H1 (cell line): ENCODE results near the gene CREB3. TPM values are rescaled to one million over a fixed set of nuclear protein-coding genes. Genes with fewer than 3 reads are reported as not detected.

ENCODE experiments used
- CTCF ChIA-PET: fragments of 300-600 bp; sonication (Branson Sonifier 250); formaldehyde crosslinking; loops from one replicate; lab custom pipeline; 2021; ENCODE audit not compliant: partially characterized antibody; lab: Charles Lee
- POLR2A ChIA-PET: fragments of 300-600 bp; sonication (Branson Sonifier 250); formaldehyde crosslinking; loops from one replicate; lab custom pipeline; 2021; ENCODE audit warnings: inconsistent platforms; ENCODE audit not compliant: partially characterized antibody; lab: Charles Lee
- DNase-seq, 2 experiments: peaks; one replicate each; pipeline versions ENCODE4 v3.0.0 to v3.0.0-alpha.2; 2010 to 2022; ENCODE audit warnings: low spot score in 2 of 2, low read depth in 1 of 2, mixed read lengths in 1 of 2
- FAIRE-seq: peaks from 2 replicates; lab custom pipeline; 2011; peaks lifted over from hg19 to GRCh38; lab: Jason Lieb, UNC
- H2AFZ ChIP-seq: 2 replicates; pipeline ENCODE4 v1.8.1; 2012; ENCODE audit warnings: low read length, inconsistent platforms
- H2AK5ac ChIP-seq: 2 replicates; pipeline ENCODE4 v1.6.1; 2013; ENCODE audit warnings: low read depth, low read length
- H2BK120ac ChIP-seq: replicated peaks from 2 replicates; pipeline ENCODE3; 2013; ENCODE audit warnings: low read depth, low read length, inconsistent platforms
- H2BK12ac ChIP-seq: 2 replicates; pipeline ENCODE4 v1.6.1; 2013; ENCODE audit warnings: low read depth, low read length
- H2BK15ac ChIP-seq: 2 replicates; pipeline ENCODE4 v1.6.1; 2013; ENCODE audit warnings: low read length
- H2BK20ac ChIP-seq: 2 replicates; pipeline ENCODE4 v1.6.1; 2013; ENCODE audit warnings: low read length
- H2BK5ac ChIP-seq: 2 replicates; pipeline ENCODE4 v1.6.1; 2013; ENCODE audit warnings: low read depth, low read length
- H3K14ac ChIP-seq: 2 replicates; pipeline ENCODE4 v1.6.1; 2013; ENCODE audit warnings: inconsistent platforms; ENCODE audit not compliant: insufficient read length
- H3K18ac ChIP-seq: 2 replicates; pipeline ENCODE4 v1.6.1; 2013; ENCODE audit warnings: low read length; ENCODE audit errors: extremely low read depth
- H3K23ac ChIP-seq: 2 replicates; pipeline ENCODE4 v1.6.1; 2013; ENCODE audit warnings: inconsistent platforms; ENCODE audit not compliant: insufficient read length
- H3K23me2 ChIP-seq: 2 replicates; pipeline ENCODE4 v1.6.1; 2013; ENCODE audit warnings: low read depth, low read length
- H3K27ac ChIP-seq: 2 replicates; pipeline ENCODE4 v1.6.1; 2011; ENCODE audit warnings: low read depth, low read length, inconsistent platforms
- H3K27me3 ChIP-seq, 4 experiments: replicated peaks in 1 of 4; 1 replicate in 1 of 4; 2 replicates in 3 of 4; pipeline versions ENCODE4 v1.6.1 to v1.8.1; 2011 to 2013; ENCODE audit warnings: low read length in 3 of 4, mild to moderate bottlenecking in 3 of 4, inconsistent platforms in 2 of 4, mixed read lengths in 2 of 4, moderate library complexity in 1 of 4; ENCODE audit not compliant: control insufficient read depth in 3 of 4, insufficient read depth in 3 of 4; ENCODE audit errors: extremely low read depth in 1 of 4
- H3K36me3 ChIP-seq, 4 experiments: 2 replicates each; pipeline versions ENCODE4 v1.6.1 to v1.8.1; 2011 to 2013; ENCODE audit warnings: mild to moderate bottlenecking in 4 of 4, low read length in 3 of 4, moderate library complexity in 2 of 4, control low read depth in 1 of 4, inconsistent platforms in 1 of 4; ENCODE audit not compliant: insufficient read depth in 4 of 4, control insufficient read depth in 2 of 4
- H3K4ac ChIP-seq: replicated peaks from 2 replicates; pipeline ENCODE3; 2013; ENCODE audit warnings: low read length, low read depth, mixed read lengths, inconsistent platforms; ENCODE audit not compliant: insufficient read length
- H3K4me1 ChIP-seq, 4 experiments: replicated peaks in 1 of 4; 1 replicate in 1 of 4; 2 replicates in 3 of 4; pipeline versions ENCODE4 v1.6.1 to v1.8.1; 2011 to 2013; ENCODE audit warnings: low read length in 3 of 4, inconsistent platforms in 2 of 4, mixed read lengths in 1 of 4; ENCODE audit not compliant: insufficient read depth in 4 of 4, control insufficient read depth in 3 of 4
- H3K4me2 ChIP-seq, 2 experiments: 2 replicates each; pipeline versions ENCODE4 v1.6.1 to v1.8.1; 2011 to 2013; ENCODE audit warnings: low read depth in 2 of 2, low read length in 2 of 2, control low read depth in 1 of 2, inconsistent platforms in 1 of 2, mild to moderate bottlenecking in 1 of 2; ENCODE audit not compliant: insufficient read depth in 1 of 2
- H3K4me3 ChIP-seq, 4 experiments: fragments of 200-600, 300-600 bp in 1 of 4; sonication (generic), shearing (Covaris generic), sonication (Bioruptor Twin) in 1 of 4; 2 replicates each; pipeline versions ENCODE4 v1.5.1 to v1.8.1; 2011 to 2016; ENCODE audit warnings: low read length in 4 of 4, low read depth in 3 of 4, control low read depth in 2 of 4, inconsistent platforms in 2 of 4, mild to moderate bottlenecking in 2 of 4, mixed read lengths in 1 of 4, moderate library complexity in 1 of 4; ENCODE audit not compliant: insufficient read depth in 2 of 4; ENCODE audit errors: extremely low read depth in 1 of 4
- H3K56ac ChIP-seq: replicated peaks from 2 replicates; pipeline ENCODE3; 2013; ENCODE audit warnings: low read depth, mild to moderate bottlenecking, mixed read lengths, low read length, inconsistent platforms; ENCODE audit not compliant: insufficient read length
- H3K79me1 ChIP-seq: 2 replicates; pipeline ENCODE4 v1.6.1; 2013; ENCODE audit warnings: low read depth, low read length, control low read depth
- H3K79me2 ChIP-seq, 2 experiments: 2 replicates each; pipeline versions ENCODE4 v1.6.1 to v1.8.1; 2012 to 2013; ENCODE audit warnings: low read length in 2 of 2, mild to moderate bottlenecking in 2 of 2, inconsistent platforms in 1 of 2; ENCODE audit not compliant: insufficient read depth in 2 of 2, control insufficient read depth in 1 of 2
- H3K9ac ChIP-seq, 4 experiments: replicated peaks in 1 of 4; 1 replicate in 1 of 4; 2 replicates in 3 of 4; pipeline versions ENCODE4 v1.6.1 to v1.8.1; 2011 to 2013; ENCODE audit warnings: low read depth in 3 of 4, low read length in 3 of 4, control low read depth in 2 of 4, mild to moderate bottlenecking in 2 of 4, moderate library complexity in 2 of 4, inconsistent platforms in 1 of 4; ENCODE audit errors: extremely low read depth in 1 of 4
- H3K9me3 ChIP-seq, 2 experiments: 2 replicates each; pipeline versions ENCODE4 v1.6.1 to v1.8.1; 2012 to 2013; ENCODE audit warnings: mild to moderate bottlenecking in 2 of 2, moderate library complexity in 2 of 2, control low read depth in 1 of 2, inconsistent platforms in 1 of 2, low read depth in 1 of 2, low read length in 1 of 2, mixed read lengths in 1 of 2; ENCODE audit not compliant: insufficient read depth in 2 of 2
- H4K20me1 ChIP-seq, 2 experiments: replicated peaks in 1 of 2; 2 replicates each; pipeline versions ENCODE3 to v1.8.1; 2011 to 2013; ENCODE audit warnings: inconsistent platforms in 2 of 2, low read length in 2 of 2, mild to moderate bottlenecking in 1 of 2; ENCODE audit not compliant: insufficient read depth in 2 of 2, control insufficient read depth in 1 of 2
- H4K5ac ChIP-seq: 2 replicates; pipeline ENCODE4 v1.6.1; 2013; ENCODE audit warnings: low read length, low read depth, mixed read lengths, inconsistent platforms; ENCODE audit not compliant: insufficient read length
- H4K8ac ChIP-seq: 2 replicates; pipeline ENCODE4 v1.8.0; 2013; ENCODE audit warnings: mild to moderate bottlenecking, moderate library complexity, low read length, inconsistent platforms; ENCODE audit not compliant: insufficient read depth; ENCODE audit errors: extremely low read depth
- H4K91ac ChIP-seq: replicated peaks from 2 replicates; pipeline ENCODE3; 2013; ENCODE audit warnings: low read length, mixed read lengths, inconsistent platforms; ENCODE audit not compliant: insufficient read length
- BRCA1 ChIP-seq: IDR thresholded peaks from 2 replicates; pipeline ENCODE4 v1.6.1; 2012; ENCODE audit warnings: low read depth, low read length, improper control_type of control experiment
- KDM4A ChIP-seq: IDR thresholded peaks from one replicate; pipeline ENCODE4 v1.7.1; 2012; ENCODE audit warnings: low read depth, mild to moderate bottlenecking, moderate library complexity, low read length, inconsistent platforms; ENCODE audit not compliant: severe bottlenecking
- KDM5A ChIP-seq: fragments of 200-600 bp; IDR thresholded peaks from 2 replicates; pipeline ENCODE4 v1.7.1; 2012; ENCODE audit warnings: mild to moderate bottlenecking, low read length, inconsistent platforms, mixed read lengths
- POU5F1 ChIP-seq: IDR thresholded peaks from 2 replicates; pipeline ENCODE4 v1.6.1; 2011; ENCODE audit warnings: low read depth, mild to moderate bottlenecking, low read length, moderate library complexity
- SIX5 ChIP-seq: IDR thresholded peaks from 2 replicates; pipeline ENCODE4 v1.6.1; 2011; ENCODE audit warnings: mild to moderate bottlenecking, low read depth, low read length
- SP1 ChIP-seq: IDR thresholded peaks from 2 replicates; pipeline ENCODE4 v1.6.1; 2011; ENCODE audit warnings: low read depth, low read length
- SUZ12 ChIP-seq: fragments of 200-600 bp; sonication (generic); IDR thresholded peaks from 2 replicates; pipeline ENCODE4 v1.6.1; 2012; ENCODE audit warnings: mild to moderate bottlenecking, inconsistent platforms, low read length, moderate library complexity, mixed read lengths
- TAF1 ChIP-seq: IDR thresholded peaks from 2 replicates; pipeline ENCODE4 v1.6.1; 2011; ENCODE audit warnings: mild to moderate bottlenecking, low read depth, low read length
- TAF7 ChIP-seq: optimal IDR thresholded peaks from 2 replicates; pipeline ENCODE3; 2011; ENCODE audit warnings: low read depth, mild to moderate bottlenecking, inconsistent platforms, low read length, moderate library complexity, borderline replicate concordance
- YY1 ChIP-seq: IDR thresholded peaks from 2 replicates; pipeline ENCODE4 v1.6.1; 2011; ENCODE audit warnings: low read depth, mild to moderate bottlenecking, low read length
- whole genome bisulfite sequencing, 2 experiments: shearing (Covaris generic) in 1 of 2; methylation state at CpG; one replicate each; pipeline versions ENCODE4 v1.1.6 to v1.1.7; 2013 to 2015; ENCODE audit warnings: low lambda C conversion rate in 2 of 2, mixed read lengths in 2 of 2, inconsistent platforms in 1 of 2, low coverage in 1 of 2, missing lambda C conversion rate in 1 of 2; ENCODE audit not compliant: insufficient replicate concordance in 2 of 2, insufficient coverage in 1 of 2, insufficient read length in 1 of 2; ENCODE audit errors: extremely low coverage in 1 of 2, missing lambda C conversion rate in 1 of 2; 5-methylcytosine and 5-hydroxymethylcytosine counted together
- polyA plus RNA-seq, 7 experiments: library from polyadenylated mRNA; depleted of rRNA in 3 of 7; stranded (reverse) in 5 of 7; unstranded in 2 of 7; fragments of >200 nt in 5 of 7; fragments of 200-250 nt in 2 of 7; gene quantifications; 1 replicate in 5 of 7; 2 replicates in 1 of 7; 4 replicates in 1 of 7; pipeline versions ENCODE4 v1.2.1 to v1.2.3, GENCODE V29; 2011 to 2013; ENCODE audit warnings: missing spikeins in 2 of 7, mixed read lengths in 2 of 7
- total RNA-seq: library from RNA; stranded (reverse); fragmentation: NEBNext Ultra II Directional; extraction: Animal tissue kit (Norgen Biotek cat#: 25700); gene quantifications from 2 replicates; pipeline ENCODE4 v1.2.1, GENCODE V29; 2021
- TF ChIP-seq, protein P1 (sequence below): IDR thresholded peaks from 2 replicates; pipeline ENCODE4 v1.6.1; 2011; ENCODE audit warnings: low read length, improper control_type of control experiment

CREB3 gene
- total and polyA plus RNA-seq, 2 of the 8 experiments (the other 6 are each of a cell fraction or from before 2014, with no cell fraction given), result 24.4 to 25.7 TPM

DNA sequence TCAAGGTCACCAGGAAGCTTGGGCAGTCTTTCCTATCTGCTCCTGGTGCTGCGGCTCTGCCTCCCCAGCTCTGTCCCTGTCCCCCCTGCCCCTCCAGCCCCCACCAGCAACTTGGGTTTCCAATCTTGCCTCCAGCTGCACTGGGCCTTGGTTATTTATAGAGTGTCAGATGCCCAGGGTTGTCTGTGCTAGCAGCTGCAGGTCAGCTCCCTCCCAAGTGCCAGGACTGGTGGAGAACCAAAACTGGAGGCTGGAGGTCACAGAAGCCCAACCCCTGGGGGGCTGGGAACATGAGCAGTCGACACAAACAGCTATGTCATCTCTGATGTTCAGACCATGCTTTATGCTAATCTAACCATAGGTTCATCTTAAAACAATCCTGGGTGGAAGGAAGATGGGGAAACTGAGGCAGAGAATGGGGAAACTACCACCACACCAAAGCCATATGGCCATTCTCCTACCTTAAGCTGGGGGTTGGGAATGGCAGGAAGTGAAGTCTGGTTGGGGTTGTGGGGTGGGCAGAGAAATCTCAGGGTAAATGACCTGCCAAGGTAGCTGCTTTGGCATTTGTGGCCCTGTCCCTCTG, 44.4 kb upstream of the CREB3 start:
- Histone ChIP-seq H3K79me2 (peaks cover 0 to 21% of the 10 kb centered on the region in 2 experiments; a peak in 2 of 4 replicates), H2BK120ac (no peak overlapping the region), H3K56ac (no peak overlapping the region), H4K8ac (no peak overlapping the region), H3K36me3 (peaks cover 14 to 34% (median 28%) of the 10 kb centered on the region in 4 experiments), H4K20me1 (peaks cover 8 to 9% of the 10 kb centered on the region in 2 experiments), H2BK5ac (no peak overlapping the region; the same call in 1 of the 2 replicates), H2BK15ac (no peak overlapping the region), H3K27me3 (no peaks in the 10 kb centered on the region), H3K14ac (no peak overlapping the region), H3K9me3 (no peaks in the 10 kb centered on the region), H3K18ac (no peak overlapping the region; the same call in none of the 2 replicates), H3K23ac (no peak overlapping the region), H3K27ac (no peak overlapping the region), H4K91ac (no peak overlapping the region), H4K5ac (no peak overlapping the region), H3K23me2 (peaks cover 12% of the 10 kb centered on the region), H3K4me1 (peaks cover 6 to 15% (median 8%) of the 10 kb centered on the region in 4 experiments; a peak in 6 of 7 replicates), H2BK12ac (no peak overlapping the region), H3K79me1 (peaks cover 2% of the 10 kb centered on the region; the same call in 1 of the 2 replicates), H3K4me3 (peak overlapping the region in 1 of 4 experiments; percentile 99; a peak in 2 of 8 replicates), H3K4ac (no peak overlapping the region), H2AK5ac (no peak overlapping the region), H3K9ac (no peak overlapping the region), H2BK20ac (no peak overlapping the region), H2AFZ (no peak overlapping the region), H3K4me2 (peak overlapping the region; percentile 84 to 90)
- DNase-seq (no peak), FAIRE-seq (no peak)
- ChIA-PET POLR2A (interaction anchor here (0.7 to 14.9 kb wide), 16 partner anchors 7 to 134 kb away, joined by 3 to 158 read pairs (median 4); partner anchors contain the start of genes ARHGEF39, CA9, CREB3 and TLN1), CTCF (interaction anchor here (0.5 to 14.1 kb wide), 9 partner anchors 9 to 154 kb away, joined by 3 to 347 read pairs (median 4); partner anchors contain the start of genes ARHGEF39, CCDC107 and RMRP)
- no peak for TF ChIP-seq TAF1
- no peak for TF ChIP-seq POU5F1
- TF ChIP-seq KDM4A, result no peak
- TF ChIP-seq SIX5, result no peak
- no peak for TF ChIP-seq KDM5A
- TF ChIP-seq SP1, result no peak
- no peak for TF ChIP-seq TAF7
- TF ChIP-seq, protein P1, sequence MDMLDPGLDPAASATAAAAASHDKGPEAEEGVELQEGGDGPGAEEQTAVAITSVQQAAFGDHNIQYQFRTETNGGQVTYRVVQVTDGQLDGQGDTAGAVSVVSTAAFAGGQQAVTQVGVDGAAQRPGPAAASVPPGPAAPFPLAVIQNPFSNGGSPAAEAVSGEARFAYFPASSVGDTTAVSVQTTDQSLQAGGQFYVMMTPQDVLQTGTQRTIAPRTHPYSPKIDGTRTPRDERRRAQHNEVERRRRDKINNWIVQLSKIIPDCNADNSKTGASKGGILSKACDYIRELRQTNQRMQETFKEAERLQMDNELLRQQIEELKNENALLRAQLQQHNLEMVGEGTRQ, result no peak
- no peak for TF ChIP-seq SUZ12
- TF ChIP-seq BRCA1, result no peak
- no peak for TF ChIP-seq YY1
- WGBS, 2 experiments, result 83% methylated on average over 1 of the region's 2 CpGs; no CpG with 5 or more reads in 1 of the 2 experiments
